ENCODE results near the gene FAM219A.

FAM219A gene

GRCh38 chr9:34502471-34502870, 44.1 kb upstream of the FAM219A start:
- no peak for TF ChIP-seq ZNF274 (IDR thresholded peaks at IDR 0.05; ENCODE audit: low read depth, low read length)
- no peak for TF ChIP-seq SUZ12 (IDR thresholded peaks at IDR 0.05; ENCODE audit: extremely low read depth, insufficient read depth, insufficient read length)
- TF ChIP-seq YY1 (IDR thresholded peaks at IDR 0.05; ENCODE audit: insufficient read depth, insufficient read length), result no peak
- peaks cover 11% of the 10 kb centered on the region for H3K27me3 ChIP-seq (ENCODE audit: insufficient read depth, insufficient read length)
- H3K4me3 ChIP-seq (ENCODE audit: insufficient read length, low read depth), result no peak overlapping the region
- H3K4me1 ChIP-seq (ENCODE audit: insufficient read depth, insufficient read length), result no peaks in the 10 kb centered on the region
- H3K9ac ChIP-seq (ENCODE audit: insufficient read length, low read depth), result no peak overlapping the region
- no peak for DNase-seq (ENCODE audit: low read depth, low spot score)
- no peaks in the 10 kb centered on the region for H3K9me3 ChIP-seq (ENCODE audit: insufficient read depth, low read length)
- no peaks in the 10 kb centered on the region for H3K36me3 ChIP-seq (ENCODE audit: insufficient read depth, insufficient read length, low read length)

DNA sequence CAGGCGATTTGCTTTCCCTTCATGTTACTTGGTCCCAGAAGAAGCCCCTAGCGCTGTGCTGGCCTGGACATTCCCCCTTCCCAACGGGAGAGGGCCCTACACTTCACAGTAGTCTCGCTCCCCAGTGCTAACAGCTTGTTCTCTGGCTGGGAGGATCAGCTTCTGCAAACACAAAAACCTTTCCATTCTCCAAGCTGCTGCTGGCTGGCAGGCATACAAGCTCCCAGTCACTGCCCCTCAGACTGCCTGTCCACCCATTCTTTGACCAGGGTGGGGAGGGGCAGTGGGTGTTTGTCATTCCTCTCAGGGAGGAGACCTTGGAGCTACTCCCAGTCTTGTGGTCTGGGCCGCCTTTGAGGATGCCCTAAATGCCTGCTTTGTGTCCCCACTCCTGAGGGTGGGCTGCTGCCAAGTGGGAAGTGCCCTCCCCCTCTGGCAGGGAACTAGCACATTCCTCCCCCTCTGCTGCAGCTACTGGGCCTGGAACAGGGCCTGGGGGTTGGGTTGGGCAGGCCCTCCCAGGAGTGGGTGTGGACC, 43.6 kb upstream of the FAM219A start:
- H3K9me3 ChIP-seq (ENCODE audit: insufficient read depth, low read length), result no peaks in the 10 kb centered on the region
- peaks cover 11% of the 10 kb centered on the region for H3K27me3 ChIP-seq (ENCODE audit: insufficient read depth, insufficient read length)
- H3K4me1 ChIP-seq (ENCODE audit: insufficient read depth, insufficient read length), result no peaks in the 10 kb centered on the region
- DNase-seq (ENCODE audit: low read depth, low spot score), result no peak
- H3K4me3 ChIP-seq (ENCODE audit: insufficient read length, low read depth), result no peak overlapping the region
- no peak overlapping the region for H3K9ac ChIP-seq (ENCODE audit: insufficient read length, low read depth)
- TF ChIP-seq ZNF274 (IDR thresholded peaks at IDR 0.05; ENCODE audit: low read depth, low read length), result no peak
- TF ChIP-seq YY1 (IDR thresholded peaks at IDR 0.05; ENCODE audit: insufficient read depth, insufficient read length), result no peak
- no peak for TF ChIP-seq SUZ12 (IDR thresholded peaks at IDR 0.05; ENCODE audit: extremely low read depth, insufficient read depth, insufficient read length)
- H3K36me3 ChIP-seq (ENCODE audit: insufficient read depth, insufficient read length, low read length), result no peaks in the 10 kb centered on the region

DNA sequence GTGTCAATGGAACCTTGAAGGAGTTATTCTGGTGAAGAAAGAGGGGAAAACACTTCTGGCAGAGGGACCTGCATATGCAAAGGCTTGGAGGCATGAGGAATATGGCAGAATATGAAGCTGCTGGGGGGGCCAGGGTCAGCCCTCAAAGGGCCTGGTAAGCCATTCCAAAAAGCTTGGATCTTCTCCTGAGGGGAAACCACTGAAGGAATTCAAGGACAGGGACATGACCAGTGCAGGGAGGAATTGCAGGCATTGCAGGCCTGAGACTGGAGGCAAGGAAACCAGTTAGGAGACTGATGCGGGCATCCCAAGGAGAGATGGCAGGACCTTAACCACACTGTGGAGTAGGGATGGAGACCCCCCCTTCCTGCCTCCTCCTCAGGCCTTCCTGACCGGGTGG, 43.0 kb upstream of the FAM219A start:
- no peak overlapping the region for H3K9ac ChIP-seq (ENCODE audit: insufficient read length, low read depth)
- no peaks in the 10 kb centered on the region for H3K4me1 ChIP-seq (ENCODE audit: insufficient read depth, insufficient read length)
- no peak overlapping the region for H3K4me3 ChIP-seq (ENCODE audit: insufficient read length, low read depth)
- no peaks in the 10 kb centered on the region for H3K9me3 ChIP-seq (ENCODE audit: insufficient read depth, low read length)
- H3K27me3 ChIP-seq (ENCODE audit: insufficient read depth, insufficient read length), result peaks cover 11% of the 10 kb centered on the region
- no peaks in the 10 kb centered on the region for H3K36me3 ChIP-seq (ENCODE audit: insufficient read depth, insufficient read length, low read length)
- no peak for DNase-seq (ENCODE audit: low read depth, low spot score)
- TF ChIP-seq ZNF274 (IDR thresholded peaks at IDR 0.05; ENCODE audit: low read depth, low read length), result no peak
- TF ChIP-seq SUZ12 (IDR thresholded peaks at IDR 0.05; ENCODE audit: extremely low read depth, insufficient read depth, insufficient read length), result no peak
- TF ChIP-seq YY1 (IDR thresholded peaks at IDR 0.05; ENCODE audit: insufficient read depth, insufficient read length), result no peak

DNA sequence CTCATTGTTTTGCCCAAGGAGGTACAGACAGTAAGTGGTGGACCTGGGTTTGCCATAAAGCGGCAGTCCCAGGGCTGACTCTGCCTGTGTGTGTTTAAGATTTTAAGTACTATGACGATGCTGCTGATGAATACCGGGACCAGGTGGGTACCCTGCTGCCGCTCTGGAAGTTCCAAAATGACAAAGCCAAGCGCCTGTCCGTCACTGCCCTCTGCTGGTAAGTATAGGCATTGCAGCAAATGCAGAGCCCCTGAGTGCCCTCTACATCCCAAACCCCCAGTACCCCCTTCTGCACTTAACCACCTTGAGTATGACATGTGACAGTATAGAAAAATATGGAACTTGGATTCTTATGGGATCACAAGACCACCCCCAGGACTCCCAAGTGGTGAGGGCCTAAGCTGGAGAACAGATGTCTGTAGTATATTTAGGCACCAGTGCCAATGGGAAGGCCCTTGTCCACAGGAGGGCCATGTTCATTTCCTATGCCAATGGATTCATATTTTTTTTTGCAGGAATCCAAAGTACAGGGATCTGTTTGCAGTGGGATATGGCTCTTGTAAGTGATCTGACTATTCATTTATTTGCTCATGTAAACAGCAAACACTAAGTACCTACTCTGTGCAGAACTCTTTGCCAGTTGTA, 42.4 kb upstream of the FAM219A start:
- Histone ChIP-seq H3K9ac (ENCODE audit: insufficient read length, low read depth) (no peak overlapping the region), H3K36me3 (ENCODE audit: insufficient read depth, insufficient read length, low read length) (no peaks in the 10 kb centered on the region), H3K4me3 (ENCODE audit: insufficient read length, low read depth) (no peak overlapping the region), H3K27me3 (ENCODE audit: insufficient read depth, insufficient read length) (peaks cover 11% of the 10 kb centered on the region), H3K9me3 (ENCODE audit: insufficient read depth, low read length) (no peaks in the 10 kb centered on the region), H3K4me1 (ENCODE audit: insufficient read depth, insufficient read length) (no peaks in the 10 kb centered on the region)
- no peak for DNase-seq (ENCODE audit: low read depth, low spot score)
- TF ChIP-seq ZNF274 (IDR thresholded peaks at IDR 0.05; ENCODE audit: low read depth, low read length) (no peak), SUZ12 (IDR thresholded peaks at IDR 0.05; ENCODE audit: extremely low read depth, insufficient read depth, insufficient read length) (no peak), YY1 (IDR thresholded peaks at IDR 0.05; ENCODE audit: insufficient read depth, insufficient read length) (no peak)

DNA sequence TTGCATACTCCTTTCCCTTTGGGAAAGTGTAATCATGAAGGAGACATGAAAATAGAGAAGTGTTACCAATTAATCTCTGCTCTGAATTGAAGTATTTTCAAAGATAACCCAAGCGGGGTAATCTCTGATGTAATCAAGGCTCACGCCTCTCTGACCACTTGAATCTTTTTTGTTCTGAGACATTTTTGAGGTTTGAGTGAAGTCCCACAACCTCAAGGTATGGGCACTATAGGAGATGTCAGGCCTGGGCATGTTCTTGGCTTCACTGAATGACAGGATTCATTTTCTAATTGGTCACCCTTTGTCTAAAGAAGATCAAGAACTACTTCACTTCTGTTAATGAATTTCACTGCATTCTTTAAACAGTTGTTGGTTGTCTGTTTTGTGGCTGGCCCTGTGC, 40.7 kb upstream of the FAM219A start:
- no peak for DNase-seq (ENCODE audit: low read depth, low spot score)
- no peaks in the 10 kb centered on the region for H3K36me3 ChIP-seq (ENCODE audit: insufficient read depth, insufficient read length, low read length)
- H3K4me3 ChIP-seq (ENCODE audit: insufficient read length, low read depth), result no peak overlapping the region
- no peaks in the 10 kb centered on the region for H3K9me3 ChIP-seq (ENCODE audit: insufficient read depth, low read length)
- peaks cover 11% of the 10 kb centered on the region for H3K27me3 ChIP-seq (ENCODE audit: insufficient read depth, insufficient read length)
- no peak overlapping the region for H3K9ac ChIP-seq (ENCODE audit: insufficient read length, low read depth)
- no peaks in the 10 kb centered on the region for H3K4me1 ChIP-seq (ENCODE audit: insufficient read depth, insufficient read length)
- no peak for TF ChIP-seq ZNF274 (IDR thresholded peaks at IDR 0.05; ENCODE audit: low read depth, low read length)
- no peak for TF ChIP-seq YY1 (IDR thresholded peaks at IDR 0.05; ENCODE audit: insufficient read depth, insufficient read length)
- TF ChIP-seq SUZ12 (IDR thresholded peaks at IDR 0.05; ENCODE audit: extremely low read depth, insufficient read depth, insufficient read length), result no peak

DNA sequence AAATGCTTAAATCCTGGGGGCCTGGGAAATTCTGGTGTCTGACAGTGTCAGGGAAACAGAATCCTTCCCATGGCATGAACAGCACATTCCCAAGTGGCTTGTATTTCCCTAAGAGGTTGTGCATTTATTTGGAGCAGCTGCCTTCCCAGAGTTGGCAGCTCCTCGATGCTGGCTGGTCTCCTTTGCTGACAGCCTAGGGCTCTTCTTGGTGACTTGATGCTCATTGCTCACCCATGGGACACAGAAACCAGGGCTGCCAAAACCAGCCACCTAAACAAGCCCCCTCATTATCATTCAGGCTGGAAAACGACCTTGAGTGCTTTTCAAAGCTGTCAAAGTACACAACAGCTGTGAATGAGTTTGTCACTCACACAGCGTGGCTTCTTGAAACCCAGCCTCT, 40.2 kb upstream of the FAM219A start:
- TF ChIP-seq YY1 (IDR thresholded peaks at IDR 0.05; ENCODE audit: insufficient read depth, insufficient read length) (no peak), SUZ12 (IDR thresholded peaks at IDR 0.05; ENCODE audit: extremely low read depth, insufficient read depth, insufficient read length) (no peak), ZNF274 (IDR thresholded peaks at IDR 0.05; ENCODE audit: low read depth, low read length) (no peak)
- Histone ChIP-seq H3K27me3 (ENCODE audit: insufficient read depth, insufficient read length) (peaks cover 11% of the 10 kb centered on the region), H3K9me3 (ENCODE audit: insufficient read depth, low read length) (no peaks in the 10 kb centered on the region), H3K4me3 (ENCODE audit: insufficient read length, low read depth) (no peak overlapping the region), H3K4me1 (ENCODE audit: insufficient read depth, insufficient read length) (no peaks in the 10 kb centered on the region), H3K9ac (ENCODE audit: insufficient read length, low read depth) (no peak overlapping the region), H3K36me3 (ENCODE audit: insufficient read depth, insufficient read length, low read length) (no peaks in the 10 kb centered on the region)
- no peak for DNase-seq (ENCODE audit: low read depth, low spot score)

DNA sequence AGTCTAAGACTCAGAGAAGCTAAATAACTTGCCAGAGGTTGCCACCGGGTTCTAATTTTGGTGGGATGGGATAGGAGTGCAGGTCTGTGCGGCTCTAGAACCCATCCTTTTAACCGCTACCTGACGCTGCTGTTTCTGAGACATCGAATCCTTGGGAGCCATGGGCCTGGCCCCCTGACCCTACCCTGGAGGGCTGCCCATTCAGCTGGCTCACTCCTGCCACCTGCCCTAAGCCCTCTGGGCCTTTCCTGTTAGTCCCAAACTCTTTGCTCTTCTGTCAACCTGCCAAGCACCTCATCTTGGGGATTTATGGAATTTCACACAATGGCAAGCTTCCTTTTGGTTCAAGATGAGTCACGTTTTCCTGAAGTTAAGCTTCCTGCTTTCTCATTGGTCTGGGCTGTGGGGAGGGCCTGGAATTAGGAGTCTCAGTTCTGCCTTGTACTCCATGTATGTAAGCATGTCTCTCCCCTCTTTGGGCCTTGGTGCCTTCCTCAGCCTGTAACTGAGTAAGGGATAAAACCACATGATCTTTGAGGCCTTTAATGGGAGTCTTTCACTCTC, 37.9 kb upstream of the FAM219A start:
- no peak for DNase-seq (ENCODE audit: low read depth, low spot score)
- TF ChIP-seq SUZ12 (IDR thresholded peaks at IDR 0.05; ENCODE audit: extremely low read depth, insufficient read depth, insufficient read length), result no peak
- no peak for TF ChIP-seq ZNF274 (IDR thresholded peaks at IDR 0.05; ENCODE audit: low read depth, low read length)
- TF ChIP-seq YY1 (IDR thresholded peaks at IDR 0.05; ENCODE audit: insufficient read depth, insufficient read length), result no peak

More for the DNA sequence above, 37.9 kb upstream of the FAM219A start:
- Histone ChIP-seq H3K4me1 (ENCODE audit: insufficient read depth, insufficient read length) (no peaks in the 10 kb centered on the region), H3K36me3 (ENCODE audit: insufficient read depth, insufficient read length, low read length) (no peaks in the 10 kb centered on the region), H3K9me3 (ENCODE audit: insufficient read depth, low read length) (no peaks in the 10 kb centered on the region), H3K27me3 (ENCODE audit: insufficient read depth, insufficient read length) (peaks cover 11% of the 10 kb centered on the region), H3K4me3 (ENCODE audit: insufficient read length, low read depth) (no peak overlapping the region), H3K9ac (ENCODE audit: insufficient read length, low read depth) (no peak overlapping the region)
